ENCODE results near the gene THOC5. TPM values are rescaled to one million over a fixed set of nuclear protein-coding genes. Genes with fewer than 3 reads are reported as not detected.
A peak's percentile ranks its signal among the peaks of the same experiment; 100 is the strongest.

THOC5 gene
- polyA plus RNA-seq, 4 donors = 20.7 to 32.4 (median 26.8) TPM

DNA sequence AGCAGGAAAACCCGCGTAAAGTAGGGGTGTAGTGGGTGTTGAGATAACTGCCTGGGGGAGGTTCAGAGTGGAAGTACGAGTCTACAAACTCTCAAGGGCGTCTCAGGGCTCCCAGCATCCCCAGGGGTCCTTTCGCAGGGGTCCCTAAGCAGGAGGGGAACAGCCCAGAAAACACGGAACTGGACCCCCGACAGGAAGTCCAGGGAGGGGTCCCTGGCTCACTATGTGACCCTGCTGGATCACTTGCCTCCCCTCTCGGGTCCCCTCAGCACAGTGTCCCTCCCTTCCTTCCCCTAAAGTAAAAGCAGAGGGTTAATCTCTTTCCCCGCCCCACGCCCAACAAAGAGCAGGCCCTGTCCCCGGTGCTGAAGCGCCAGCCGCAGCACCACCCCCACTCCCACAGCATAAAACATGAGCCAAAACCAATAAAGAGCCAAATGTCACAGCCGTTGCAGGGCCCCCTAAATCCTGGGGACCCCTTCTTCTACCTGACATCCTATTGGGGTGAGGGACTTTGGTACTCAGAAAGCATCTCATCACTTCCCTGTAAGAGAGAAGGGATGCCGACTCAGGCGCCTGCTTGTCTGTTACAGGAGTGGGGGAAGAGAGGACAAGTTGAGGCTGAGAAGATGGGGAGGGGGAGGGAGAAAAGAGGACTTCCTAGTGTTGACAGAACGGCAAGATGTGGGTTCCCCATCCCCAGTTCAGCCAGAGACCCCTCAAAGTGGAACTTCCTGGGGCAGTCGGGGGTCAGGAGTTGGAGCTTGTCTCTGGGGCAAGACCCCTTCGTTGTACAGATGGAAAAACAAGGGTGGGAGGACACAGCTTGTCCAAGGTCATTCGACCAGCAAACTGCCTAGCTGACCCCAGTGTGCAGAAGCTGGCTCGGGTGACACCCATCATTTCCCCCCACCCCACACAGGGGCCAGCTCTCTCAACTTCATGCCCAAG lies 75.0 kb downstream of the THOC5 start:
- no peak for DNase-seq (ENCODE audit: low read depth in 4 of 4, low spot score in 3 of 4)

DNA sequence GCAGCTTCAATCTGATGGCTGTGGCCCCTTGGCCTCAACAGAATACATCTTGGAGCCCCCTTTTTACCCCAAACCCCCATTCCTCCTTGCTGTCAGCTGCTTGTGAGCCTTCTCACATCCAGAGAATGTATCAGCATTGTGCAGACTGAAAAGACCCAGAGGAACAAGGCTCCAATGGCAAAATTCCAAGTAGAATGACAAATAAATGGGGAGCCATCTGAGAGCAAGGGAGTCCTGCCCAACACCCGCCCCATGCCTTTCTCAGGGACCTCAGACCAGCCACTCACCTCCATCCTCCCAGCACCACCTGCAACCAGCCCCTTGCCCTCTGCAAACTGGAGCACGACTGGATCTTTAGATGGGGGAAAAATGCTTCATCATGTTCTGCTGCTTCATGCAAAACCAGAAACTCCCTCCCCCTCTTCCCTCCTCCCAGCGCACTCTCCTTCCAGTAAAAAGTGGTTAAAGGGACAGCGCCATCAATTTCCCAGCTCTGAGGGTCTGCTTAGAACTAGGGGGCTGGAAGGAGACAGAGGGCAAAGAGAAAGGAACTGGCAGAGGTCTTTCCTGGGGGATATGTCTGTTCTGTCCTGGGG lies 75.7 kb downstream of the THOC5 start:
- no peak for DNase-seq (ENCODE audit: low read depth in 4 of 4, low spot score in 3 of 4)

GRCh38 chr22:29476116-29476515 lies 77.4 kb downstream of the THOC5 start:
- DNase-seq (ENCODE audit: low read depth in 4 of 4, low spot score in 3 of 4) = no peak

- DNase-seq (ENCODE audit: low read depth in 4 of 4, low spot score in 3 of 4) = no peak
Observed at GRCh38 chr22:29475550-29475949, 78.0 kb downstream of the THOC5 start.

GRCh38 chr22:29473001-29473400 lies 80.6 kb downstream of the THOC5 start:
- DNase-seq (ENCODE audit: low read depth in 4 of 4, low spot score in 3 of 4) = no peak

- peak in 1 of 4 donors; percentile 54 for DNase-seq (ENCODE audit: low read depth in 4 of 4, low spot score in 3 of 4)
Observed at GRCh38 chr22:29470159-29470855, 83.2 kb downstream of the THOC5 start.

DNA sequence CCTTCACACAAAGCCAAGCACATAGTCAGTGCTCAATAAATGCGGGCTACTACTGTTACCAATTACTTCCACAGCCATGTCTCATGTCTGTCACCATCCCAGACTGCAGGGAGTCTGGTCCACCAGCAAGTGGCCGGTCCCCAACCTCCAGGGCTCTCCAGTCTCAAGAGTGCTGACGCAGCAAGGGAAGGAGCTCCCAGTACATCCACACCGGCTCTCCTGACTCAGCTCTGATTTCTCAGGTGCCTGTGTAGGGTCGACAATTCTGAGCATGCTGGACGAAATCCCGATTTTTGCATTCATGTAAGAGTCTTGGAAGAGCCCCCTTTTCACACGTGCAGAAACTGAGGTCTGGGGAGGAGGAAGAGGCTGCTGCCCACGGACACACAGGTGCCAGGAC lies 83.8 kb downstream of the THOC5 start:
- DNase-seq (ENCODE audit: low read depth in 4 of 4, low spot score in 3 of 4) = no peak

- DNase-seq (ENCODE audit: low read depth in 4 of 4, low spot score in 3 of 4) = no peak
Observed at GRCh38 chr22:29464581-29464980, 89.0 kb downstream of the THOC5 start.

DNA sequence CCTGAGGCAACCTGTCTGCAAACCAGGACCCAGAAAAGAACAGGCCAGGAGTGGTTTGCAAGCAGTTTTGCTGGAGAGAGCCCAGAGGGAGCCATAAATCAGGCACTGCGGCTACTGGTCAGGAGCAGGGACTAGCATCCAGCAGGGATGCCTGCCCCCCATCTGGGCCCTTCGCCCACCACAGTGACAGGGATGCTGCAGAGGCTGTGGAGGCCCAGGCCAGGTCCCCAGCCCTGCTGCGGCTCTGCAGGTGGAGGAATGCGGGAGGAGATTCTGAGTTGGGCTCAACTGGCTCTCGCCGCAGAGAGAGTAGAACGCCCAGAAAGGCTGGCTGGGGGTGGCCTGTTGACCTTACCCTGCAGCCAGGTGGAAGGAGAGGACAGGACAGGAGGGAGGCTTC lies 89.9 kb downstream of the THOC5 start:
- DNase-seq (ENCODE audit: low read depth in 4 of 4, low spot score in 3 of 4) = no peak

DNA sequence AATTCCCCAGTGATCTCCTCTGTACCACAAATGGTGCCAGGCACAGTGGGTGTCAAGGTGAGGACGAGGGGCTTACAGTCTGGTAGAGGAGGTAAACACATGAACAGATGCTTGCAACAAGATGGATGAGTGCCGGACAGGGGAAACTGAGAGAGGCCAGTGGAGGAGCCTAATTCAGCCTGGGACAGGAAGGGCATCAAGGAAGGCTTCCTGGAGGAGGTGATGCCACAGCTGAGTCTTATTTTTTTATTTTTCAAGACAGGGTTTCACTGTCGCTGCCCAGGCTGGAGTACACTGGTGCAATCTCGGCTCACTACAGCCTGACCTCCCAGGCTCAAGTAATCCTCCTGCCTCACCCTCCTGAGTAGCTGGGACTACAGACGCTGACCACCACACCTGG lies 92.3 kb downstream of the THOC5 start:
- DNase-seq (ENCODE audit: low read depth in 4 of 4, low spot score in 3 of 4) = no peak

- DNase-seq (ENCODE audit: low read depth in 4 of 4, low spot score in 3 of 4) = no peak
Observed at GRCh38 chr22:29459773-29460172, 93.8 kb downstream of the THOC5 start.

GRCh38 chr22:29458551-29458950 lies 95.0 kb downstream of the THOC5 start:
- DNase-seq (ENCODE audit: low read depth in 4 of 4, low spot score in 3 of 4) = no peak

- DNase-seq (ENCODE audit: low read depth in 4 of 4, low spot score in 3 of 4) = no peak
Observed at GRCh38 chr22:29457730-29458129, 95.8 kb downstream of the THOC5 start.

DNA sequence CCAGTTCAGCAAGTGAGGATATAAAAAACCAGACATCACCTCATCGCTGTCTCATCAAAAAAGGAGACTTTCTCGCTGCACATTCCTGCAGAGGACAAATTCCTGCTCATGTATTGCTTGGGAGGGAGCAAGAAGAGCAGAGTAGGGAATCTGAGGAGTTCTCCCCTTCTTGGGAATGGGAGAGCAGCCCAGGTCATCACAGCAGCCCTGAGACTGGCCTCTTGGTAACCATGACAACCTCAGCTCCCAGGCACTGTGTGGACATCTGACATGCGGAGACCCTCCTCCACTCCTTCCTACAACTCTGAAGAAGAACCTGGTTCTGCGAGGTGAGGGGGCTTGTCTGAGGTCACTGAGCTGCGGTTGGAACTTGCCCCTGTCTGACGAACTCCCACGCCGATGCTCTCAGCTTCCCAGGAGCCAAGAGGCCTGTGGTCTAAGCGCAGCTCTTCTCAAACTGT lies 97.3 kb downstream of the THOC5 start:
- no peak for DNase-seq (ENCODE audit: low read depth in 4 of 4, low spot score in 3 of 4)

Other genes with a start within 250 kb of the THOC5 start
- gene GAS2L1, start 247.1 kb downstream of the THOC5 start, polyA plus RNA-seq (ENCODE audit: insufficient read length in 4 of 4) = 1 to 10 TPM; 6.9 to 9.3 (median 7.1) TPM
- gene RASL10A, start 238.1 kb downstream of the THOC5 start, polyA plus RNA-seq (ENCODE audit: insufficient read length in 4 of 4) = under 1 TPM in 2 of 4 donors, not detected in 2; 0.22 to 0.24 TPM
- 10 to 100 TPM; 41.6 to 49.7 (median 45.5) TPM for gene AP1B1, start 165.2 kb downstream of the THOC5 start, polyA plus RNA-seq (ENCODE audit: insufficient read length in 4 of 4)
- gene RFPL1, start 115.2 kb downstream of the THOC5 start, polyA plus RNA-seq (ENCODE audit: insufficient read length in 4 of 4) = 1 to 10 TPM; 1.2 to 1.6 (median 1.4) TPM
- 10 to 100 TPM in 3 of 4 donors, 1 to 10 TPM in 1; 7.9 to 10.8 (median 10.5) TPM for gene NEFH, start 73.5 kb downstream of the THOC5 start, polyA plus RNA-seq (ENCODE audit: insufficient read length in 4 of 4)
- gene NIPSNAP1, start 27.4 kb upstream of the THOC5 start, polyA plus RNA-seq (ENCODE audit: insufficient read length in 4 of 4) = 100 to 1,000 TPM; 147 to 160 (median 148) TPM
- 10 to 100 TPM; 24.3 to 30.6 (median 30.1) TPM for gene NF2, start 49.9 kb upstream of the THOC5 start, polyA plus RNA-seq (ENCODE audit: insufficient read length in 4 of 4)
- under 1 TPM; 0.06 to 0.24 (median 0.14) TPM for gene CABP7, start 166.2 kb upstream of the THOC5 start, polyA plus RNA-seq (ENCODE audit: insufficient read length in 4 of 4)
- 10 to 100 TPM; 22.8 to 29.7 (median 24.7) TPM for gene ZMAT5, start 213.2 kb upstream of the THOC5 start, polyA plus RNA-seq (ENCODE audit: insufficient read length in 4 of 4)
- 100 to 1,000 TPM; 141 to 159 (median 154) TPM for gene UQCR10, start 213.6 kb upstream of the THOC5 start, polyA plus RNA-seq (ENCODE audit: insufficient read length in 4 of 4)